Measurements from ENCODE around the gene KIF5C. TPM values are rescaled to one million over a fixed set of nuclear protein-coding genes. Genes with fewer than 3 reads are reported as not detected.
A peak's percentile ranks its signal among the peaks of the same experiment; 100 is the strongest.

Gene KIF5C
- polyA plus RNA-seq, 3 donors: 4.1 to 5.6 (median 5.3) TPM

DNA sequence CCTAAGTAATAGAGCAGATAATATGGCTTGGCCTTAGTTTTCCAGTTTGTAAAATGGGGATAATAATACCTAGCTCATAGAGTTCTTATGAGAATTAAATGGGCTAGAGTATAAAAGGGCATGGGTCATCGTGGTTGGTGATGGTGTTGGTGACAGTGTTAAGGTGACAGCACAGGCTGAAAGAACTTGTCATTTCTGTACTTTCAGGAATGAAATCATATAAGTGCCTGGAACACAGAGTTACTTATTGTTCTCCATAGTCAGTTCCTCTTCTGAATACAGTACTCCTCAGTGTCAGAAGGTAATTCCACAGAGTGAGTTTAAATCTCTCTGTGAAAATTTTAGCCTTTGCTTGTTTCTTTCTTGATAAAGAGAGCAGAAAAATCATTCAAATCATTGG, 42.4 kb downstream of the KIF5C start:
- no peak for DNase-seq (ENCODE audit: extremely low read depth in 1 of 11, low read depth in 9 of 11, low spot score in 4 of 11)

DNA sequence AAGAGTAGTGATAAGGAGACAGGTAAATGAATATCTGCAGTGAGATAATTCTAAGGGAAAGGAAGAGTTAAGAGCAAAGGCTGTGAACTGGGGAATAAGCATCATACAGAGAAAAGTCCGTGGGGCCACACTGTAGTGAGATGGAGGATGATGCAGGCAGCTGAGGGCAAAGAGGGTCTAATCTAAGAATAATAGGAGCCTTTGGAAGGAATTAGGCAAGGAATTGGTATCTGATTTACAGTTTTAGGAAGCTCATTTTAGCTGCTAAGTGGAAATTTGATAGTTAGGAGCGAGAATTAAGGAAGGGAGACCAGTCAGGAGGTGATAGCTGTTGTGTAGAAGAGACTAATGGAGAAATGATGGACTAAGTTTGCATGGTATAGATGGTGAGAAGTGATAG, 43.5 kb downstream of the KIF5C start:
- no peak for DNase-seq (ENCODE audit: extremely low read depth in 1 of 11, low read depth in 9 of 11, low spot score in 4 of 11)

DNA sequence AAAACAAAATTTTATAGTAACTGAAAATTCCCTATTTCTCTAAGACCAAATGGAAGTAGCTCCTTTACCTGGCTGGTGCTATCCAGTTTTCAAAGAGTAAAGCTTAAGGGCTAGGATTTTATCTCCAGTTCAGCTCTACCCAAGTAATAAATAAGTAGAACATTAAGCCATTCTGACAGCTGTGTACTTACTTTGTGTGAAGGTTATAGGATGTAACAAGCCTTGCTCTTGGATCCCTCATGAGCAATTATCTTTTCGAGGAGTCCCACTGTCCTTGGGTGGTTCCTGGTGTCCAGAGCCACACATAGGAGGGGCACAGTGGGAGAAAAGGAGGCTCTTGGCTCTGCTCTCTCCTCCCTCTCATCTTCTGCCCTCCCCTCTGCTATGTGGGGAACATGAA, 45.5 kb downstream of the KIF5C start:
- DNase-seq (ENCODE audit: extremely low read depth in 1 of 11, low read depth in 9 of 11, low spot score in 4 of 11): no peak

DNA sequence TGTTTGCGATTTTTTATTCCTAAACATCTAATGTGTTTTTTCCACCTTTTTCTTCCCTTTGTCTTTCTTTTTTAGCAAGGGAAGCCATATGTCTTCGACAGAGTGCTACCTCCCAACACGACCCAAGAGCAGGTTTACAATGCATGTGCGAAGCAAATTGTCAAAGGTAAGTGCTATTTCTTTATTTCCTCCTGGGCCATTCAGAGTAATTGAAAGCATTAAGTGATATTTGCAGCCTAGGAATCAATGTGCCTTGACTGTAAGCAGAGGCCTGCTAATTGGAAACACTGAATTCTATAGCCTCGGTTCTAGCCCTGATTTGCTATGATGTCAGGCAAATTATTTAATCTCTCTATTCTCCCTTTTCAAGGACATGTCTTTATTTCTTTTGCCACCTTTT, 47.0 kb downstream of the KIF5C start:
- DNase-seq (ENCODE audit: extremely low read depth in 1 of 11, low read depth in 9 of 11, low spot score in 4 of 11): no peak

DNA sequence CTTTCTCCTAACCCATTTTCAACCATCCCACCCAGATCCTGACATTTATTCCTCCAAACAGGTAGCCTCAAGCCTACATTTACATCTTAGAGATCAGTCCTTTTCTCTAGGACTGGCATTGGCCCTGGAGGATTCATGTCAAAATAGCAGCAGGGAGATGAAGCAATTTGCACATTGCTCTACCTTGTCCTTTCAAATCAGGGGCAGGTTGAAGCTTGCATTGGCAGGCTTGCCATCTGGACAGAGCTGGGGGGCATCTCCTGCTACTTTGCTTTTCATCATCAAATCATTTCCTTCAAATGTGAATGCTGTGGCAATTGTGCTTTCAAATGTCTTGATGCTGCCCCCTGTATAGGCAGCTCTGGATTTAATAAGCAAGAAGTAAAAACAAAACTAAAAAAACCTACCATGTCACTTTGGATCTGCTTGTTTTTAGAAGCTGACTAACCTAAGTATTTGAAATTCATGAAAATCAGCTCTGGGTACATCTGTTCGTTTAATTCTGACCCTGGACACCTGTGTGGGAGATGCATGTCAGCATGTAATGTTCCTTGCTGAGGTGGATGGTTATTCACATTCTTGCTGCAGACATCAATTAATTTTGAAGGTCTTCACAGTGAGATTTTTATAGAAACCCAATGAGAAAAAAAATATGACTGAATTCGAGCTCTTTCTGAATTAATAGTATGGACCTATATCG, 47.9 kb downstream of the KIF5C start:
- no peak for DNase-seq (ENCODE audit: extremely low read depth in 1 of 11, low read depth in 9 of 11, low spot score in 4 of 11)

DNA sequence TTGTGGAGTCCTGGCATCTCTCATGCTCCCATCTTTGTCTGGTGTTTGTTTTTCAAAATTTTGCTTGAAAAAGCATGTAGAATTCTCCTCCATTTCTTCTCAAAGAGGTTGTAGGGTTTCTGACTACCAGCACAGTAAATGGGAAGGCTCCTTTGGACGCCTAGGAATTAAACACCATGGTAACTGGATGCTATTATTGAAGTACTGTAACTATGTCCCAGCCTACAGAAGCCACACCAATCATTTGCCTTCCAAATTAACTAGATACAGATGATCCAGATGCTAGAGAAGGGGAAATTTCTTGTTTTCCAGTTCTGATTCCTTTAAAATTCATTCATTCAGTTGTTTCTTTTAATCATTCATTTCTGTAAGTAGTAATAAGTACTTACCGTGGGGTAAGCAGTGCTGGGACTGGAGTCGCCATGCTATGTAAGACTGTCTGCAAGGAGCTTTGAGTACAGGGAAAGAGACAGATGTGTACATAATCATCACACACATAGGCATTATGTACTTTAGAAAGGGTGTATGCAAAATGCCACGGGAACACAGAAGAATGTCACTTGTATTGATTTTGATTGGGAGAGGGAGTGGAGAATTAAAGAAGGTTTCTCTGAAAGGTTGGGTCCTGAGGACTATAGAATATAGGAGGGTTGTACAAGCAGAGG, 49.6 kb downstream of the KIF5C start:
- DNase-seq (ENCODE audit: extremely low read depth in 1 of 11, low read depth in 9 of 11, low spot score in 4 of 11): no peak

DNA sequence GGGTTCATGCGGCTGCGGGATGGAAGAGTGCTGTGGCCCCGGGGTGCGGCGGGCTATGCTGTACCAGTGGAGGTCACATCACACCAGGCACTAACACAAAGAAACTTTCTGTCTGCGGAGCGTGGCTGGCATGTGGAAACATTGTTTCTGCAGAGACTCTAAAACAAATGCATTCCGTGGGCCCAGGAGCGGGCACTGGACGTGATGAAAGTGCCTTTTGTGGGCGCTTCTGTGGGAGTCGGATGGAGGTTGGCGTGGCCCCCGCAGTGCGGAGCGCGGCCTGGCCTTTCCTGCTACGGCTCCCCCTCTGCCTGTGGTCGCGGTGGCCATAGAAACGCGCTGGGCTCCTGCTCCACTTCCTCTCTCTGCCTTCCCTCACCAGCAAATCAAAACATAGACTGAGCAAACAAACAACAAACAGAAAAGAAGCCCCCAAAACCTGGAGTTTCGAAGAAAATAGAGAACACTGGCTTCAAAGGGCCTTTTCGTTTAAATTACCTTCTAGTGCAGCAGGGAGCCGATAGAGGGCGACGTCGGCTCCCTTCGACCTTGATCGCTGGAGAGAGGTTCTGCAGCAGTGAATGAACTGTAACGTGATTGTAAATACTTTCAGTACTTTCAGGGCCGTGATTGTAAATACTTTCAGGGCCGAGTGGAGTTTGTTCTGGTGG, 51.4 kb downstream of the KIF5C start:
- peak in 8 of 11 donors; percentile 12 to 48 (median 32) for DNase-seq (ENCODE audit: extremely low read depth in 1 of 11, low read depth in 9 of 11, low spot score in 4 of 11)

DNA sequence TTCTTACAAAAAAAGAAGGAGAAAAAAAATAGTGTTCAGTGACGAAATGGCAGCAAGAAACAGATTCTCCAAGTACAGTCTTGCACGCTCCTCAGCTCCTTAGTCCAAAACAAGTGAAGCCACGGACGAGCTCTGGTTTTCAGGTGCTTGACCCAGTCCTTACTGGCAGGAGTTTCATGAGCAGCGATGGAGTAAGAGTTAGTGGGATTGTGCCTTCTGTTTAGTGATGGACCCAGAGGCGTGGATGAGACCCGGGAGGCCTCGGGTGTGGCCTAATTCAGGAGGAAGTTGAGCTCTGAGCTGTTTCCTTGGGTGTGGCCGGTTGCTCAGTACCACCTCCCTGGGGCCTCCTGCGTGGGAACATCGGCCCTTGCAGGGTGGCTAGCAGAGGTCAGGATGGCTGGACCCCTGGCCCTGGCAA, 52.0 kb downstream of the KIF5C start:
- no peak for DNase-seq (ENCODE audit: extremely low read depth in 1 of 11, low read depth in 9 of 11, low spot score in 4 of 11)

DNA sequence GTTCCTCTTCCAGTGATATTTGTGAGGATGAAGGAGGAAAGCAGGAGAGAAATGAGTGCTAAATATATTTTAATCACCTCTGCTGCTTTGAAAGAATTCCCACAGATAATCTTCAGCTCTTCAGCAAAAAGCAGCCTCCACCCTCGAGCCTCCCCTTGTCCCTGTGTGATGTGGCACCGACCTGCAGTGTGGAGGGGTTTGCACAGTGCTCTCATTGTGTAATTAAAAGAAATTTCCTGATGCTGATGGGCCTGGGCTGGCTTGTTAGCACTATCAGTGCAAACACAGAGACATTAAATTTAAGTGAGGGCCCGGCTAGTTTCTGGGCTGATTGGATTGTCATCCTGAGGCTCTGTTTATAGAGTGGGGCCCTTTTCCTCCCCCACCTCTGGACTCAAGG, 53.4 kb downstream of the KIF5C start:
- no peak for DNase-seq (ENCODE audit: extremely low read depth in 1 of 11, low read depth in 9 of 11, low spot score in 4 of 11)

DNA sequence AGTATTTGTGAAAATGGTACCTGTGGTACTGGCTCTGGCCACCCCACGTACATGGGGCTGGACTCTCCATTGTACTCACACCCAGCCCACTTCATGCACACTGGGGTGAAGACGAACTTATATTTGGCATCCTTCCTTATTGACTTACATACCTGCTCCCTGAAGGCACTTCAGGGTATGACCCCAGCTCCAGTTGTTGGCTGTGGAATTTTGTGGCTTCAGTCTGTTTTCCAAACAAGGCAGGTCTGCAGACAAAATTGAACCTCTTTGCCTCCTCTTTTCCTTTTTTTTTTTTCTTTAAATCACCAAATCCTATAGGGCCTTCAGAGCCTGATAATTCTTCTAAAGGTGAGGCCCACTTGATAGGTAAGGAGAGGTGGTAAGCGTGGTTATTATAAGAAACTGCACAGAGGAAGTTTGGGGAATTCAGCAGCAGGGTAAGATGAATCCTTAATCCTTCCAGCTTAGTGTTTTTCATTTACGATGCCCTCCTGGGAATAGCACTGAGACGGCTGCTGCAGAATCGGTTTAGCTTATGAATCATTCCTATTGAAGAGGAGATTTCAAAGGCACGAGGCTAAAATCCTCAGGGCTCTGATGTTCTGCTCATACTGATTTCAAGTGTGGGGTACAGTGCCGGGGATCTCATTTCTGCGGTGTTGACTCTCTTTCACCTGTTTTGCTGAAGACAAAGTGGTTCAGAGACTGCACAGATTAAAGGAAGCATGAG, 55.2 kb downstream of the KIF5C start:
- DNase-seq (ENCODE audit: extremely low read depth in 1 of 11, low read depth in 9 of 11, low spot score in 4 of 11): no peak

DNA sequence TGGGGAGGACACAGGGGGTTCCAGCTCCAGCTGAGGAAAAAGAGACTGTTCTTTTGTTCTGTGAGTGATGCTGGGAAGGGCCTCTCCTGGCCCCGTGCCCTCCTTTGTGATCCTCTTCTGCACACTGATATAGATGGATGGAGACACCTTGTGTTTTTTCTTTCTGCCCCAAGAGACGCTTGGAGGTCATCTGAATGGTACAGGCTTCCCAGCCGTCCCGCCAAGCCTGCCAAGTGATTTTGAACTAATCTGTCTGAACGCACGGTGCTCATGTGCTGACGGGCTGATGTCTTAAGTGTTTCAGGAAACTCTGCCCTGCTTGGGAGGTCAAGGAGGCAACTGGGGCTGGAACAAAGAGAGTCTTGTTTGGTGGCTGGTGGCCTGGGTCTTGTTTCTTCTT, 57.5 kb downstream of the KIF5C start:
- no peak for DNase-seq (ENCODE audit: extremely low read depth in 1 of 11, low read depth in 9 of 11, low spot score in 4 of 11)

DNA sequence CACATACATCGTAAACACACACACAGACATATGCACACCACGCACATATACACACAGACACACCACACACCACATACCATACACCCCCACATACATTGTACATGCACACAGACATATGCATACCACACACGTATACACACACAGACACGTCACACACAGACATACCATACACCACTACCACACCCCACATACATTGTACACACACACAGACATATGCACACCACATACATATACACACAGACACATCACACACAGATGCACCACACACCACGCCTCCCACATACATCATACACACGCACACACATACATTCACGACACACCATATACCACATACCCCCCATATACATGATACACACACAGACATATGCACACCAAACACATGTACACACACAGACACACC, 58.4 kb downstream of the KIF5C start:
- DNase-seq (ENCODE audit: extremely low read depth in 1 of 11, low read depth in 9 of 11, low spot score in 4 of 11): no peak

DNA sequence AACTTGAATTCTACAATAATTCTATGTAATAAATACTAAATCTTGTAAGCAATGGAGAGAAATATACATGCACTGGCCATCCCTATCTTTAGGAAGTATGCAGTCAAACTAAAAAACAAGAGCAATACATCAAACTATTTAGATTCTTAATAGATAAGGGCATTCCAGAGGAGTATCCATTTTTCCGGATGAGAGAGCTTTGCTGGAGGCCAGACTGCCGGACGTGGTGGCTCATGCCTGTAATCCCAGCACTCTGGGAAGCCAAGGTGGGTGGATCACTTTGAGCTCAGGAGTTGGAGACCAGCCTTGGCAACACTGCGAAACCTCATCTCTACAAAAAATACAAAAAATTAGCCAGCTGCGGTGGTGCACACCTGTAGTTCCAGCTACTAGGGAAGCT, 60.8 kb downstream of the KIF5C start:
- DNase-seq (ENCODE audit: extremely low read depth in 1 of 11, low read depth in 9 of 11, low spot score in 4 of 11): no peak

DNA sequence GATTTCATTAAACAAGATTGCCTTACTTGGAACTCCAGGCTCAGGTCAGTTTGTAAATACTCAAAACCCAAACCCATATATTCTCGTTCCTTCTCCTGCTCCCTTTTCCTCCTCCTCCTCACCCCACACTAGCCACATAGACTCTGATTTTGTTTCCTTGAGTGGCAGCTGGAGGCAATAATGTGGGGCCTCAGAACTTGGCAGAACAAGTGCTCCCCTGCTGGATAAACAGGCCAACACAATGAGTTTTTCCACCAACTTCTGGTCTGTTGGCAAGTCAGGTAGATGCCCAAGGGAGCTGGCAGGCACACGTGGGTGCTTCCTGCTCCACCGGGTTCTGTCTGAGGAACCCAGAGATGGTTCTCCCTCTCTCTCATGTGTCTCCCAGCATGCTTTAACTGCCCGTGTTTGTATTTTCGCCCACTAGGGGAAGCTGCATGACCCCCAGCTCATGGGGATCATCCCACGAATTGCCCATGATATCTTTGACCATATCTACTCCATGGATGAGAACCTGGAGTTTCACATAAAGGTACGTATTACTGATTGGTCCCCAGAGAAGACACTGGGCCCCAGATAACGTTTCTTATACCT, 61.9 kb downstream of the KIF5C start:
- no peak for DNase-seq (ENCODE audit: extremely low read depth in 1 of 11, low read depth in 9 of 11, low spot score in 4 of 11)

DNA sequence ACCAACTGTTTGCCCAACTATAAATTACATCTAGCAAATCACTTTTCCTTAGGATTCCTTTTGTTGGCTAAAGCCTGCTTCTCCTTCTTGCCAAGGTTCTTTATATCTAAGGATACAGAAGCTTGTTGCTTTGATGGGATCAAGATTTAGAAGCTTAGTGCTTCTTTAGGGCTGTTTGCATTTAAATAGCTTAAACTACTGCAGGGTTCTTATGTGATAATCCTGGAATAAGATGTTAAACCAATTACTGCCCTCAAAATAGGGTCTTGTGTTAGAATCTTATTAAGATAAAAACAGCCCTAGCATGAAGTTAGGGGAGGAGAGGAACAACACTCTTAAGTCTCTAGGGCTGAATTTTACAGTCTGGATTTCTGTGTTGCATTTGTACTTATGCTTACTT, 64.2 kb downstream of the KIF5C start:
- no peak for DNase-seq (ENCODE audit: extremely low read depth in 1 of 11, low read depth in 9 of 11, low spot score in 4 of 11)

DNA sequence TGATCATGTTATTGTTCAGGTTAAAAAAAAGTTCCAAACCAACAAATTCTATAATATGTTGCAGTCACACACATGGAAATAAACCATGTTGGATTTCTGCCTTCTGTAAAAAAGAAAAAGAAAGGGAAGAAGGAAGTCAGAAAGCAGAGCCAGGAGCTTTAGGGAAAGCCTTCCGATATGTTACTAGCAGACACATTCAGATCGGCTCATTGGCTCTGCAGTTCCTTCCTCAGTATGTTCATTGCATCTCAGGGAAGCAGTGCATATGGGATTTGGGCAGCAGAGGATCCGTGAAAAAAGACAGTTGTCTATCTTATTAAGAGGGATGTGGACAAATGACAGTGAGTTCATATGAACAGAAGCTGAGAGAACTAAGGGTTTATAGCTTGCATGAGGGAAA, 68.1 kb downstream of the KIF5C start:
- DNase-seq (ENCODE audit: extremely low read depth in 1 of 11, low read depth in 9 of 11, low spot score in 4 of 11): no peak

DNA sequence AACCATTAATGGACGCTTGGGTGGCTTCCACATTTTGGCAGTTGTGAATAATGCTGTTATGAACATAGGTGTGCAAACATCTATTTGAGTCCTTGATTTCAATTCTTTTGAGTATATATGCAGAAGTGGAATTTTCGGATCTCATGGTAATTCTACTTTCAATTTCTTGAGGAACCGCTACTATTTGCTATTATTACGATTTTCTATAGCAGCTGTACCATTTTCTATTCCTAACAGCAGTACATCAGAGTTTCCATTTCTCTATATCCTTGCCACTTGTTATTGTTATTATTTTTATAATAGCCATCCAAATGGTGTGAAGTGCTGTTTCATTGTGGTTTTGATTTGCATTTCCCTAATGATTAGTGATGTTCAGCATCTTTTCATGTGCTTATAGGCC, 69.5 kb downstream of the KIF5C start:
- no peak for DNase-seq (ENCODE audit: extremely low read depth in 1 of 11, low read depth in 9 of 11, low spot score in 4 of 11)

DNA sequence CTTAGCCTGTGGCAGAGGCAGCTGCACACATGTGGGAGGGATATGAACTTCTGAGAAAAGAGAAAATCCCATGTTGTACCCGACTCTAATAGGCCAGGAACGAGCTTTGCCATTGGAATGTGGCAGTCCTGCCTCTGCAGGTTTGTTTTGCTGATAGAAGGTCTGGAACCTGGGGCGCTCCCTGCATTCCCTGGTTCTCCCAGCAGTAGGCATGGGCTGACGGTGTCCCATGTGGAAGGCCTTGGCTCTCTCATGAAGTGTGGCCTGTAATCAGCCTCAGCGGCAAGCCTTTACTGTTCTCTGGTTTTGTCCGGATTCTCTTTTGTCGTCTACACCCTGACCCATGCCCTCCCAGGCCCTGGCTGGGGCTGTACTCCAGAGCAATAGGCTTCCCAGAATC, 72.3 kb downstream of the KIF5C start:
- no peak for DNase-seq (ENCODE audit: extremely low read depth in 1 of 11, low read depth in 9 of 11, low spot score in 4 of 11)

DNA sequence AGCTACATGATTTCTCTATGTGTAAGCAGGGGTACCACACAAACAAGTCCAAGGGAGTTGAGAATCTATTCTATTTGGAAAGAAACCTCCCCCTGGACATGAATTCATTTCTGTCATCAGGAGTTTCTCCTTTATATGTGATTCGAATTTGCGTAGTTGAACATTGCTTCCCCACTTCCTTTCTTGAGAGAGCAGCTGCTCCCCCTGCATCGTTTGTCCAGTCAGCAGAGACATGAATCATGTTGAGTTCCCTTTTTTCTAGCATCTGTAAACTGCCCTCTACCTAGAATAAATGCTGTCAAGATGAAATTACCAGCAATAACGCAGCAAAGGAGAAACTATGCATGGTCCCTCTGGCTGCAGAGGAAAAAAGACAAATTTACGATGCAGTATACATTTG, 73.8 kb downstream of the KIF5C start:
- peak in 4 of 11 donors; percentile 13 to 36 (median 28) for DNase-seq (ENCODE audit: extremely low read depth in 1 of 11, low read depth in 9 of 11, low spot score in 4 of 11)

DNA sequence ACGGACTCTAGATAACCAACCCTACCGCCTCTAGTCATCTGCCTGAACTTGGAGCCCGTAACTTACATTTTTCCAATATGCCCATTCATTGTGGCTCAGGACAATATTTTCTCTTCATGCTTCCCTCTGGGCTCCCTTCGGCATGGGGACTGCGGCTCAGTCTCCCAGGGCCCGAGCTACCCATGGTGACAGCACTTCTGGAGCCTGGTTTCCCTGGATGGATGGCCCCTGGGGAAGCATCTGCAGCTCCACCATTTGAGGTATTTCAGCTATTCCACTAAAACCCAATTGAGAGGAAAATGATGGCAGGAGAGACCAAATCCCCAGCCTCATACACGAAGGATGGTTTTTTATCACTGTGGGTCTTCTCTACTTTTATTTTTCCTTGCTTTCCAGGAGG, 74.3 kb downstream of the KIF5C start:
- no peak for DNase-seq (ENCODE audit: extremely low read depth in 1 of 11, low read depth in 9 of 11, low spot score in 4 of 11)
